GM18526 (cell line): ENCODE results near the gene CSNK1G3.

Experiments
- POLR2A ChIP-seq: IDR thresholded peaks from 3 replicates; pipeline ENCODE4 v1.6.1; 2011; ENCODE audit not compliant: insufficient read length; ENCODE audit errors: extremely low read depth

Gene CSNK1G3

DNA sequence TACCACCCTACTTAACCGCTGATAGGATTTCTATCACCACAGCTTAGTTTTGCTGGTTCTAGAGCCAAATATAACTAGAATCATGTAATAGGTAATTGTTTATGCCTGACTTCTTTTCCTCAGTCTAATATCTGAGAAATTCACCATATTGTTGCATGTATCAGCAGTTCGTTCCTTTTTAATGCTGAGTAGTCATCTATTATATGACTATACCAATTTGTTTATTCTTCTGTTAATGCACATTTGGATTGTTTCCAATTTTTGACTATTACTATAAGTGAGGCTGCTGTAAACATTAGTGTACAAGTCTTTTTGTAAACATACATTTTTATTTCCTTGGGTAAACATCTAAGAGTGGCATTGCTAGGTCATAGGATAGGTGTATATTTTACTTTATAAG is 25.9 kb downstream of the CSNK1G3 start:
- no peak for TF ChIP-seq POLR2A

DNA sequence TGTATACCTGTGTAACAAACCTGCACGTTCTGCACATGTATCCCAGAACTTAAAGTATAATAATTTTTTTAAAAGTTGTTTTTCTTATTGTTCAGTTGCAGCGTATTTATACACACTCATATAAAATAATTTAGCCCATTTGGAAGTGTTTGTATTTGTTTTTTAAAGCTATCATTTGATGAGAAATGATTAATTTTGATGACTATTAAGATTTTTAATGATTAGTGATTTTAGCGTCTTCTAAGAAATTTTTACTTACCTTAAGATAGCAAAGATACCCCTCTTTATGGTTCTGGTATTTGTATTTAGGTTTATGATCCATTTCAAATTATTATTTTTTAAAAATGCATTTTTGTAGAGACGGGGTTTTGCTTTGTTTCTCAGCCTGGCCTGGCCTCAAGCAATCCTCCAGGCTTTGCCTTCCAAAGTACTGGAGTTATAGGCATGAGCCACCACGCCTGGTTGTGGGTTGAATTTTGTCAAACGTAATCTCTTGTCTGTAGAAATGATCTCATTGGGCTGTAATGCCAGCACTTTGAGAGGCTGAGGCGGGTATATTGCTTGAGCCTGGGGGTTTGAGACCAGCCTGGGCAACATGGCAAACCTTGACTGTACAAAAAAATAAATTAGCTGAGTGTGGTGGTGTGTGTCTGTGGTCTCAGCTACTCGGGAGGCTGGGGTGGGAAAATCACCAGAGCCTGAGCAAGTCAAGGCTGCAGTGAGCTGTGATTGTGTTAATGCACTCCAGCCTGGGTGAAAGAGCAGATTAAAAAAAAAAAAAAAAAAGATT is 26.9 kb downstream of the CSNK1G3 start:
- TF ChIP-seq POLR2A: no peak

DNA sequence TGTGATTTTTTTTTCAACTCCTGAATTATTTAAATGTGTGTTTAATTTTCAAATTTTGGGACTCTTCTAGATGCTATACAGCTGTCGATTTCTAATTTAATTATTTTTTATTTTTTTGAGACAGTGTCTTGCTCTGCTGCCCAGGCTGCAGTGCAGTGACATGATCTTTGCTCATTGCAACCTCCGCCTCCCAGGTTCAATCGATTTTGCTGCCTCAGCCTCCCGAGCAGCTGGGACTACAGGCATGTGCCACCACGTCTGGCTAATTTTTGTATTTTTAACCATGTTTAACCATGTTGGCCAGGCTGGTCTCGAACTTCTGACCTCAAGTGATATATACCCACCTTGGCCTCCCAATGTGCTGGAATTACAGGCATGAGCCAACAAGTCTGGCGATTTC is 28.6 kb downstream of the CSNK1G3 start:
- no peak for TF ChIP-seq POLR2A

GRCh38 chr5:123543438-123543837 is 31.5 kb downstream of the CSNK1G3 start:
- no peak for TF ChIP-seq POLR2A

DNA sequence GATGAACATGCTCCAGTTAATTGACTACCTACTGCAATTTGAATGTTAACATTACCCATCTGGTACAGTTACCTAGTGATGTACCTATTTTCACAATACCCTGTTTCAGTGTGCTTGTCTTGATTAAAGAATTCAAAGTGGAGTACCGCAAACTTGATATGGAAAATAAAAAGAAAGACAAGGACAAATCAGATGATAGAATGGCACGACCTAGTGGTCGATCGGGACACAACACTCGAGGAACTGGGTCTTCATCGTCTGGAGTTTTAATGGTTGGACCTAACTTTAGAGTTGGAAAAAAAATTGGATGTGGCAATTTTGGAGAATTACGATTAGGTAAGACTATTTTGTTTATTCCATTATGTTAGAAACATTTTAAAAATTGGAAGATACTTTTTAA is 33.5 kb downstream of the CSNK1G3 start:
- TF ChIP-seq POLR2A: no peak

DNA sequence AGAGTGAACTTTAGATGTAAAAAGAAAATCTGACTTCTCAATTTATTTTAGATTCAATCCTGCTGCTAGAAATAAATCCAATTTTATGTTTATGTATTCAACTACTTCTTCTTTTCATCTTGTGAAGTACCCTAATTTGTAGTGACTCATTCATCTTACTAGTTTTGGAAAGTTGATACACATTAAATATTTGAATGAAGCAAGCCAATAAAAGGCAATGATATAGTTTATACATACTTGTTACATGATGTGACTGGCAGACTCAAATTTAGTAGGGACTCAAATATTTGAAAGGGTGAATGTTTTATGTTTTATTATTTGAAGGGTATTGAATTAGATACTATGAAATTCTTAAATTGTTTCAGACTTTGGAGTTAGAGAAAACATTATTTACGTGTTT is 34.7 kb downstream of the CSNK1G3 start:
- TF ChIP-seq POLR2A: no peak

DNA sequence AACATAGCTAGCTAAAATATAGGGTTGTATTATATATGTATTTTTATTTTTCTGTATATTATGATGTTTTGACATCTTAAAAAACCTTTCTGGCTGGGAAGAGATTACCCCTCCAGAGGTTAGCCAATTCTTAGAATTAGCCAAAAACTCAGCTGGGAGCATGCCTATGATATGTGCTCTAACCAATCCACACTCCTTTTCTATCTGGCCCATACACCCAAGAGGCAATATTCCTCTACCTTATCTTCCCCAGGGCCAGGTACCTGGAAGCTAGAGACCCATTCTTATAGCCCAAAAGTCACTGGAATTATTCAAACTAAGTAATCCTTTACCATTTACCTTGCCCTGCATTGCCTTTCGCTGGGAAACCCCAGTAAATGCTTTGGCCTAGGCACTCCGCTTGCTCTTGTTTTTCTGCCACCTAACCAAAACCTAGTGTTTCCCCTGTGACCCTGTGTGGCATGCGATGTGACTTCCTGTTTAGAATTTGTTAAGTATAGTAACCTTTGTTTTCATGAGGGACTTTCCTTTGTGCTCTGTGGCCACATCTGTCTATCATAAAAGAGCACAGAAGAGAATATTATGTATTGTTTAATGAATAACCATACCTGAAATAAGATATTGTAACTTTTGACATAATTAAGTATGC is 37.4 kb downstream of the CSNK1G3 start:
- TF ChIP-seq POLR2A: no peak

GRCh38 chr5:123554601-123555000 is 42.6 kb downstream of the CSNK1G3 start:
- TF ChIP-seq POLR2A: no peak

DNA sequence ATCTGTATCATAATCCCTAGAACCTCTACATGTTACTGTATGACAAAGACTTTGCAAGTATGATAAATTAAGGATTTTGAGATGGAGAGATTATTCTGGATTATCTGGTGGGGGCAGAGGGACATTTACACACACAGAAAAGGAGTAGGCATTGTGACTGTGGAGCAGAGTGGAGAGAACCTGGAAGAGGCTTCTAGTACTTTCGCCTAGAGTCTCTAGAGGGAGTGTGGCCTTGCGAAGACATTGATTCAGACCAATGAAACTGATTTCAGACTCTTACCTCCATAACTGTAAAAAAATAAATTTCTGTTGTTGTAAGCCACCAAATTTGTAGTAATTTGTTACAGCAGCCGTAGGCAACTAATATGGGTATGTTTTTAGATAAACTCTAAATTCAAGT is 45.9 kb downstream of the CSNK1G3 start:
- no peak for TF ChIP-seq POLR2A

DNA sequence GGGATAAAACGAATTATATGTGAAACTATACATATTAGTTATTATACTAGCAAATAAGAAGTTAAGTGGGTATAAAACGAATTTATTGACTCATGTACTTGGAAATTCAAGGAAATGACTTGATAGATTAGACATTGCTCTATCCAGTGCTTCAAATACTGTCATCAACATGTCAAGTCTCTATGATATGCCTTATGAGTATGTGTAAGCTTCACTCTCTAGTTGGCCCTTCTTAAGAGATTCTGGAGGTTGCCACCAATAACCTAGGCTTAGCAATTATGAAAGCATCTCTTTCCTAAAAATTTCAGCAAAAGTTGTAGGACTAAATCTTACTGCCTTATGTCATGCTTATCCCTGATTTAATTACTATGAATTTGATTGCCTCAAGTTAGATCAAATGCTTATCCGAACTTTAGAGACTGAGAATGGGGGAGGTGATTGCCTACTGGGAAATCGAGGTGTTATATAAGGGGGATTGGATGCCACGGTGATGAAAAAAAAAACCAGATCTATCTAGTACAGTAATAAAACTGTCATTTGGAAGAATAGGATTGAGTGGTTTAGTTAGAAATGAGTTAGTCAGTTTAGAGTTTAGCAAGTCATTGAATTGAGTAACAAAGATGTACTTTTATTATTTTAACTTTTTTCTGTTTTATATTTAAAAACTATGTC is 46.9 kb downstream of the CSNK1G3 start:
- TF ChIP-seq POLR2A: no peak

DNA sequence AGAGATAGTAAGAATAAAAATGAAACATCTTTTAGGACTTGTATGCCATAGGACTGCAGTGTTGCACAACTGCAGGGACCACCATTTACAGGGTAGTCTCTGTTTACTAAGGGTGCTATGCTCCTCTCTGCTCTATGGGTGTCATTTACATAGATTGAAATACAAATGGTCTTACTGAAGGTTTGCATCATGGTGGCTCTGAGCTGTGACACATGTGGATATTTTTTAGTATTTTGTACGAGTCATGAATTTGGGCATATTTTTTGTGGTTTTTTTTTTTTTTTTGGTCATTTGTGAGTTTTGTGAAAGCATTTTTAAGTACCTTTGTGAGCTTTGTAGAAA is 47.4 kb downstream of the CSNK1G3 start:
- TF ChIP-seq POLR2A: no peak

- no peak for TF ChIP-seq POLR2A
These were observed 49.3 kb downstream of the CSNK1G3 start for GRCh38 chr5:123561230-123561629.

GRCh38 chr5:123571927-123572326 is 60.0 kb downstream of the CSNK1G3 start:
- no peak for TF ChIP-seq POLR2A

- no peak for TF ChIP-seq POLR2A
These were observed 66.4 kb downstream of the CSNK1G3 start for GRCh38 chr5:123578390-123578789.

GRCh38 chr5:123579410-123579809 is 67.4 kb downstream of the CSNK1G3 start:
- TF ChIP-seq POLR2A: no peak

DNA sequence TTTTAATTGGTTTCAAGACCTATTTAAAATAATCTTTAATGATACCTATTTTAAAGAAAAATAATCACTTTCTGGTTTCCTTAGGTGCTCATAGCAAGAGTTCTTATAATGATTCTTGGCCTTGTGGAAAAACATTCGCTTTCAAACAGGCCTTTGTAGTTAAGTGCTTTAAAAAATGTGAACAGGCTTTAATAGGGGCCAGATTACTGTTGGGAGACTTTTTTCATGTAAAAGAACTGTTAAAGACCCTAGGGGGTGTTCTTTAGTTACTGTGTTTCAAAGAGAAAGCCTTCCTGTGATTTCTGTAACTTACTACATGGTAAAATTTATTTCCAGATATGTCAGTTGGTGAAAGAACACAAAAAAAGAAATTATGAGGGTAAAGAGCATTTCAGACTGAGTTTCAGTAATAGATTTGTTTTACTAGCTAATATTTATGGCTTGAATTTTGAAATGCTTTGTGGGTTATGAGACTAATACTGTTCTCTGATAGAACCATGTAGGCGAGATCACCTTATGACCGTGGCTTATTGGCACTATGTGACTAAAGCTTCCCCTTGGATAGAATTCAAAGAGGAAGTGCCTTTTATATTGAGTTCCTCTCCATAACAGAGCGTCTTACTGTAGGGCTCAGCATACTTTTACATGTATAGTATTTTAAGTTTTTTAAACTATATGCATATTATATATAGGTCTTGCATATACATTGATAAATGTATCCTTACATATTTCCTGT is 70.7 kb downstream of the CSNK1G3 start:
- no peak for TF ChIP-seq POLR2A
